Stimulated activated CD8-positive, alpha-beta memory T cell treated with anti-CD3 and anti-CD28 coated beads, Interleukin-15, amount 100 ng/mL, for 4 hours (primary cell): ENCODE measurements around the gene TOR2A.
A peak's percentile ranks its signal among the peaks of the same experiment; 100 is the strongest.

Source experiments
- DNase-seq, 2 donors: peaks; one replicate each; pipeline ENCODE4 v3.0.0-alpha.2; 2020; ENCODE audit warnings: low read depth in 2 of 2

The TOR2A gene

DNA sequence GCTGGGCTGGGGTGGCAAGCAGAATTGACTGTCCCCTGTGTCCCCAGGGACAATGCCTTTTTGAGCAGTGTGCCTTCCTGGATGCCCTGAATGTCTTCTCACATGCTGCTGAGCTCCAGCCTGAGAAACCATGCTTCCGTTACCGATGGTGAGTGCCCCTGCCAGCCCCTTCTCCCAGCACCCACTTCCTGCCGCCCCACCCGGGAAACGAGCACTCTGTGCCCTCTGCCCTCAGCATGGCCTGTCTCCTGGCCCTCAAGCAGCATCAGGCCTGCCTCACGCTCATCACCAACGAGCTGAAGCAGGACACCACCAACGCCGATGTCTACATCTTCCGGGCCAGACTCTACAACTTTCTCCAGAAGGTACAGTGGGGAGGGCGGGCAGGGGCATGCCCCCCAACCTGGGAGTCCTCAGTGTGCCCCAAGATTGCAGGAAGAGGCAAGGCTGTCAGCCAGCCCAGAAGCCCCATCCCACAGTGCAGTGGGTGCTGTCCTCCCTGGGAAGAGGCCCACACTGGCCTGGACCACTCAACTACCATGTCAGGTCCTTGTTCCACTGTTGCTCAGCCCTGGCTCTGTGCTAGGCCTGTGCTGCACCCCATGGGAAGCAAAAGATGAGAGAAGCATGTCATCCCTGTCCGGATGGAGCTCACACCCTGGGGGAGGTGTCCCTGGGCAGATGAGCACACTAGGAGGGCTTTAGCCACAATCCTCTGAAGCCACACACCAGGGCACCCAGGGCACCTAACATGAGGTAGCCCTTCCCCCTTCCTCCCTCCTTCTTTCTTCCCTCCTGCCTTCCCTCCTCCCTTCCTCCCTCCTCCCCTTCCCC lies 14.8 kb downstream of the TOR2A start:
- no peak for DNase-seq

DNA sequence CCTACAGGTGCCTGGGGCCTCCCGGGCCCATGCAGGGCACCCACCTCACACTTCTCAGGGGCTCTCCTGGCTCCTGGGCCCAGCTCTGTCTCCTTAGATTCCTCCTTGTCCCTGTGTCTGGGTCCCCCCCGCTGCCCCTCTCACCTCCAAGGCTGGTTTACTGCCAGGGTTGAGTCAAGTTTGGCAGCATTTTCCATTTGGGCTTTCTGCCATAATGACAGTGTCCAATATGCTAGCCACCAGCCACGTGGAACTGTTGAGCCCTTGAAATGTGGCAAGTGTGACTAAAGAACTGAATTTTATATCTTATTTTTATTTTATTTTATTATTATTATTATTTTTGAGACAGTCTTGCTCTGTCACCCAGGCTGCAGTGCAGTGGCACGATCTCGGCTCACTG lies 17.3 kb downstream of the TOR2A start:
- DNase-seq: no peak

DNA sequence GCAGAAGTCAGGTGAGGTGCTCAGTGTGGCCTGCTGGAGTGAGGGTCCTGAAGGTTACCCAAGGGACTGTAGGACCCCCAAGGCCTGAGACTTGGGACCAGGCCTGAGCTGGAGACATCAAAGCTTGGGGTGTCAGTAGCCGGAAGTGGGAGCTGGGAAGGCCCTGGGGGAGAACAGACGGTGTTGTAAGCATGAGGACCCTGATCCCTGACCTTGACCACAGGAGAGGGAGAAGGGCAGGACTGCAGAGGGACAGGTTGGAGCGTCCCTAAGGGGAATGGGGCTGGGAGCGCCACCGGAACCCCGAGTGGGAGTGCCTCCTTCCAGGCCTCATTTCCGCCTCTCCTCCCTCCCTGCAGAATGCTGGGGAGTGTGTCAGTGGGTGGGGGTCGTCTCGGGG lies 18.7 kb downstream of the TOR2A start:
- no peak for DNase-seq

DNA sequence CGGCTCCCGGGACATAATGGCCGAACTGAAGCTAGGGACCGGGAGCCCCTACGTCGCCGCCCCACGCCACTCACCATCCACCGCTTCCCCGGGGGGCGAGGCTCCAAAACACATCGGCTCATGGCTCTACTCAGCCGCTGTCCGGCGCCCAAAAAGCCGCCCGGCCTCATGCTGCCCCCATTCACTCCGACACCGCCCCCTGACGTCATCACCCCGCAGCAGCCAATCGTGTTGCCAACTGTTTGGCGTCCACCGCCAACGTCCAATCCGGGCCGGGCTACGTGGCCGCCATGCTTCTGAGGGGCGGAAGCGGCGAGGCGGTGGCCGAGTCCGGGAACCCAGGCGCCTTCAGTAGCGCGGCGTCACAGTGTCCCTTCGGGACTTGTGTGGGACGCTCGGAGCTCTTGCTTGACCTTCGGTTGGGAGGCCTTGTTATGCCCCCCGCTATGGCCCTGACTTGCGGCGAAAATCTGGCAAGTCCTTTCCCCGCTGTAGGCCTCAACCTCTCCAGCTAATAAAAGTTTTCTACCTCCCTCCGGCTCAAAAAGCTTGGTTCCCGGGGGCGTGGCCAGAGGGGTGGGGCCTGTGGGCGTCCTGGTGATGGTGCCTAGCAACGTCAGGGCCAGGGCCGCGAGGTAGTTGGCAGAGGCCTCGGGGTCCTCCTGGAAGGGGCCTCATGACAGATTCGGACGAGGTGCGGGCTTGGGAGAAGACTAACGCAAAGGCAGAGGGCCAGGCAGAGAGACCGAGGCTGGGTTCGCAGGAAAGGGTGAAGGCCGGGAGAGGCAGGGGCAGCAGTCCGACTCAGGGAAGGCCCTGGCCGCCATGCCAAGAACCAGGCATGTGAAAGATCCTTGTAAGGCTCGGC lies 19.4 kb downstream of the TOR2A start, which contains the start of the genes PTRH1 and TTC16:
Gene PTRH1, minus strand, starts transcription at position 194 of the 868 bp plus-strand sequence. Its CDS starts 24 bp downstream, at position 170.
Gene TTC16, plus strand, starts transcription at position 610 of the 868 bp plus-strand sequence. Its CDS starts 67 bp downstream, at position 677.
- DNase-seq: peak; percentile 93 to 95

DNA sequence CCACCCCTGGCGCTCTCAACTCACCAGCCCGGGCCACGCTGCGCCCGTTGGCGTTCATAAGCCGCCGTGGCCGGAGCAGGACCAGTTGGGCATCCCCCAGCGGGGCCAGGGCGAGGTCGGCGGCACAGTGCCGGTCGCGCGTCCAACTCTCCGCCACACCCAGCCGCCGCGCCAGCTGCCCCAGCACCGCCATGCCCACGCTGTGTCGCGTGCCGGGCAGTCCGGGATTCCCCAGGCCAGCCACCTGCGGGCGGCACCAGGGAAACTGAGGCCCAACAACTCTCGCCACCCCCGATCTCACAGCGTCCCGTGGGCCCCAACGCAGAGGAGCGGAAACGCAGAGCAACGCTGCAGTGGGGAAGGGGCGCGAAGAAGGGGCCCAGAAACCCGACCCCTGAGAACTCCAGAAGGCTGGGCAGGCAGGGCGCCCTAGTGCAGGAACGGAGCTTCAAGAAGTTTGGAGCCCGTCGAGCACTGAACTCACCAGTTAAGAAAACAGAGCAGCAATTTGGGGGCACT lies 20.1 kb downstream of the TOR2A start:
- no peak for DNase-seq

DNA sequence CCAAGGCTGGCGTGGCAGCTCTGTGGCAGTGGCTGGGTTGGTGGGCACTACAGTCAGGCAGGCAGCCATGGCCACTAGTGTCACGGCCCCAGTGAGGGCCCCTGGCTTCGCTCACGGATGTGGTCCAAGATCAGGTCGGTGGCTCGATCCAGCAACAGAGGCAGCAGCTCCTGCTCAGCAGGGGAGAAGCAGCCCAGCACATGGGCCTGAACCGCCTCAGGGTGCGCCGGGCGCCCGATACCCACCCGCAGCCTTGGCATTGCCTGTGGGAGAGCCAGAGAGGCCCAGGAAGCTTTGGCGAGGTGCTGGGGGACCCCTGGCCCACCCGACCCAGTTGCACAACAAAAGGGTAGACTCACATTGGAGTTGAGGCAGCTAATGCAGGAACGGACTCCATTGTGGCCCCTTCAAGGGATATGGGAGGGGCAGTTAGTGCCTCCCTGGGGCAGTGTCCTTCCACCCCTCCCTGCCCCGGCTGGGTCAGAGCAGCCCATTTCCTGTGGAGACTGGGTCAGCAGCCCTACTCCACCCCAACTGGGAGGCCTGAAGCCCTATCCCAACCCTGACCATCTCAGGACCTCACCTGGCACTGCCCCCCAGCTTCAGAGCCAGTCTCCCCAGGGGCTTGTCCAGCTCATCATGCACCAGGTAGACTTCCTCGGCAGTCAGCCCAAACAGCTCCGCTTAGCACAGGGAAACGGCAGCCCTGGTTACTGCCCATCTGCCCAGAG lies 20.9 kb downstream of the TOR2A start:
- DNase-seq: no peak

DNA sequence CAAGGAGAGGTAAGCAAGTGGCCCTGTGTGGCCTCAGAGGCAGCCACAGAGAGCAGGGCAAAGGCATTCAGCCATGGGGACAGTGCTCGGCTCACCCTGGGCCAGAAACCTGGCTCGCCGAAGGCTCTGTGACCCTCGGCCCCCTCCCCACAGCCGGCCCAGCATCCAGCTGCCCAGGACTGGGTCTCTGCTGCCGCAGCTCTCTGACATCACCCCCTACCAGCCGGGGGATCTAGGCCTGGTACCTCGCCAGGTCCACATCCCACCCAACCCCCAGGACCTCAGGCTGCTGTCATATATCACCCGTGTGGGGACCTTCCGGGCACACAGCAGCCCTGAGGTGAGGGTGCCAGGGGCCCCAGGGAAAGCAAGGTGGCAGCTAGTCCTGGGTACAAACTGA lies 22.2 kb downstream of the TOR2A start:
- DNase-seq: no peak

DNA sequence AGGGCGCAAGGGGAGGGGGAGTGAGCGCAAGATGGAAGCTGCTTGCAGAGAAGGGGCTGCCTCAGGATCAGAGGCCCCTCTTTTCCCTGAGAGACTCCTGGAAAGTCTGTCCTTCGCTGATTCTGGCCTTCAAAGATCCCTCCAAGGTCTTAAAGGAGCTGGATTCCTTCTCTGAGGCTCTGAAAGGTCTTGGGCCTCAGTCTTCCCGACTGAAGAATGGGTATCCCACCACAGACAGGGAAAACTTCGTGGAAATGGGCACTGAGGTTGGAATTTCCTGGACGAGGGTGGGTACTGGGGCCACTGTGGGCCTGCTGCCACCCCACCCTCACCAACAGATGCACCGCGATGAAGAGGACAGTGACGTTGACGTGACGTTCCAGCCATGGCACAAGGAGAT lies 22.7 kb downstream of the TOR2A start:
- DNase-seq: no peak

DNA sequence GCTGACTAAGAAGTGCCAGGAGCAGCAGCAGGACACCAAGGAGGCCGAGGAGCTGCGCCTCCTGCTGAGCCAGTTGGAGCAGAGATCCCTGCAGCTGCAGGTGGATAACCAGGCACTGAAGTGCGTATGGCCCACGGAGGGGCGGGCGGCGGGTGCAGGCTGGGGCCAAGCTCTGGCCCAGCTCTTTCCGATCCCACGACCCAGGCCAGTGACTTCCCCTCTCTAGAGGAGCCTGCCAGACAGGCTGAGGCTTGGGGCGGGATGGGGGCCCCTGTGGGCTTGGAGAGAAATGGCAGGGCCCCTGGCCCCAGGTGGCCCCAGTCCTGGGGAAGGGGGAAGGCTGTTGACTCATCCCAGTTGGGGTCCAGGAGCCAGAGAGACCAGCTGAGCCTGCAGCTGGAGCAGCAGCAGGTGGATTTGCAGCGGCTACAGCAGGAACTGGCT lies 23.2 kb downstream of the TOR2A start:
- DNase-seq: no peak

DNA sequence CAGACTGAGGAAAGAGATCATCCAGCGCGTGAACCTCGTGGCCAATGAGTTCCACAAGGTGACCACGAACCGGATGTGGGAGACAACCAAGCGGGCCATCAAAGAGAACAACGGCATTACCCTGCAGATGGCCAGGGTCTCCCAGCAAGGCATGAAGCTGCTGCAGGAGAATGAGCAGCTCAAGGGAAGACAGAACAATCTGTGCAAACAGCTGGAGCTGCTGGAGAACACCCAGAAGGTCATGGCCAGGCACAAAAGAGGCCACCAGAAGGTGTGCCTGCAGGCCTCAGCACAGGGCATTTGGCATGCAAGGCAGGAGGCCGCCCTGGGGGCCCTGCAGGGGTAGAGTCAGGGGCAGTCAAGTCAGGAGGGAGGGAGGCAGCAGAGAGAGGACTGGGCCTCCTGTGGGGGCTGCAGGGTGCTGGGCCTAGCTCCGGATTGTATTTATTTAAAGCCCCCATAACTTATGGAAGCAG lies 23.8 kb downstream of the TOR2A start:
- DNase-seq: no peak

DNA sequence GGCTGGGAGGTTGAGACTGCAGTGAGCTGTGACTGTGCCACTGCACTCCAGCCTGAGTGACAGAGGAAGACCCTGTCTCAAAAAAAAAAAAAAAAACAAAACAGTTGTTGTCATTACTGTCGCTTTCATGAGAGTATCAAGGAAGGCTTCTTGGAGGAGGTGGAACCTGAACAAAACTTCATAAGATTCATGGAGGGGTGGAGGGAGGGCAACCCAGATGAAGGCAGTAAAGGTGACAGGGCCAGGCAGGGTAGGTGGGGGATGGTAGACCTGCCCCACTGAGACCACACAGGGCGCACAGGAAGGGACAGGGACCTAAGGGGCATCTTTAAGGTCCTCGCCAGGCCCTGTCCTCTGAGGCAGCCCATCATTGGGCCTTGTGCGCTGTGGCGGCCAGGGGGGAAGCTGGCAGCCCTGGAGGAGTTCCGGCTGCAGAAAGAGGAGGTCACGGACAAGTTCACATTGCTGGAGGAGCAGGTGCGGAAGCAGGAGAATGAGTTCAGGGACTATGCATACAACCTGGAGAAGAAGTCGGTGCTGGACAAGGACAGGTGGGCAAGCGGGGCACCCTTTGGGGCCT lies 24.8 kb downstream of the TOR2A start:
- DNase-seq: no peak

DNA sequence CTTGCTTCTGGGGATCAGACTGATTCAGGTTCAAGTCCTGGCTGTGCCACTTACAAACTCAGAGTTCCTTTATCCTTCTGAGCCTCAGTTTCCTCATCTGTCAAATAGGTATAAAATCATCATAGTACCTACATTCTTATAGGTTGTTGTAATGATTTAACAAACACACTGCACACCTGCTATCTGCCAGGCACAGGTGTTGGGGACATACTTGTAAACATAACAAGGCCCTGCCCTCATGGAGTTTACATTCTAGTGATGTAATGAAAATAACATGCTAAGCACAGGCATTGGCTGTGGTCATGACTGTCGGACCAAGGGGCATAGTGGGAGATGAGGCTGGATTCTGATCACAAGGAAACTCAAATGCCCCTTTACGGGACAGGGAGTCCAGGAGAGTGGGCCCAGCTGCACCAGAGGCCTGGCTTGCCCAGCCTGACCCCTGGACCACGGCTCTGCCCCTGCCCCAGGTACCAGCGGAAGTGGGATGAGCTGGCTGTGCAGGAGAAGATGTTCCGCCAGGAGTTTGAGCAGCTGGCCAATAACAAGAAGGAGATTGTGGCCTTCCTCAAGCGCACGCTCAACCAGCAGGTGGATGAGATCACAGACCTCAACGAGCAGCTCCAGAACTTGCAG lies 26.0 kb downstream of the TOR2A start:
- DNase-seq: no peak

DNA sequence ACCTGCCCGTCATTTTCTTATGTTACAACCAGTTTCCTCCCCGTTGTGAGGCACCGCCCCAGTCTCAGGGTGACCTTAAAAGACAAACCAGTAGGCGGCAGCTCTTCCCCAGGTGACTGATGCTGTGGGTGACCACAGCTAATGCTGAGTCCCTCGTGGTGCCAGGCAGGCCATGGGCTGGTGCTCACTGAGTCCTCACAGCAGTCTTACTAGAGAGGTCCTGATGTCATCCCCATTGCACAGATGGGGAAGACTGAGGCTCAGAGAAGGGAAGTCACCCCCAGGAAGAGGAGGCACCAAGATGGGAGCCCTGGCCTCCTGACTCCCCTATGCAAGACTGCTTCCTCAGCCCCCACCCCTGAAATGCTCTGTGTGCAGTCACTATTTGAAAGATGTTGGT lies 27.3 kb downstream of the TOR2A start:
- no peak for DNase-seq

DNA sequence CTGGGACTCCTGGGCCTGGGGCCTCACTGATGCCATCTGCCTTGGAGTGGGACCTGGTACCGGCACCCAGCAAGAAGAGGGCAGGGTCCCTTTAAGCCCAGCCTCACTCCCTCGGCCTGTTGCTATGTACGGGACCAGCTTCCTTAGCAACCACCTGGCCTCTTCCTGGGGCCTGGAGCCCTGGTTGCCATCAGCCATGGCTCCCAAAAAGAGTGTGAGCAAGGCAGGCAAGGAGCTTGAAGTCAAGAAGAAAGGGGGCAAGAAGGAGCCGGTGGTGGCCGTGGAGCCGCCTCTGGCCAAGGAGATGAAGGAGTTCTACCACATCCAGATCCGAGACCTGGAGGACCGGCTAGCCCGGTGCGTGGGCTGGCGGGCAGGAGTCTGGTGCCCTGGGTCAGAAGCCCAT lies 28.3 kb downstream of the TOR2A start, which contains the start of gene CFAP157:
Gene CFAP157, plus strand, starts transcription at position 153 of the 406 bp plus-strand sequence. Its CDS starts 44 bp downstream, at position 197.
- DNase-seq: no peak

DNA sequence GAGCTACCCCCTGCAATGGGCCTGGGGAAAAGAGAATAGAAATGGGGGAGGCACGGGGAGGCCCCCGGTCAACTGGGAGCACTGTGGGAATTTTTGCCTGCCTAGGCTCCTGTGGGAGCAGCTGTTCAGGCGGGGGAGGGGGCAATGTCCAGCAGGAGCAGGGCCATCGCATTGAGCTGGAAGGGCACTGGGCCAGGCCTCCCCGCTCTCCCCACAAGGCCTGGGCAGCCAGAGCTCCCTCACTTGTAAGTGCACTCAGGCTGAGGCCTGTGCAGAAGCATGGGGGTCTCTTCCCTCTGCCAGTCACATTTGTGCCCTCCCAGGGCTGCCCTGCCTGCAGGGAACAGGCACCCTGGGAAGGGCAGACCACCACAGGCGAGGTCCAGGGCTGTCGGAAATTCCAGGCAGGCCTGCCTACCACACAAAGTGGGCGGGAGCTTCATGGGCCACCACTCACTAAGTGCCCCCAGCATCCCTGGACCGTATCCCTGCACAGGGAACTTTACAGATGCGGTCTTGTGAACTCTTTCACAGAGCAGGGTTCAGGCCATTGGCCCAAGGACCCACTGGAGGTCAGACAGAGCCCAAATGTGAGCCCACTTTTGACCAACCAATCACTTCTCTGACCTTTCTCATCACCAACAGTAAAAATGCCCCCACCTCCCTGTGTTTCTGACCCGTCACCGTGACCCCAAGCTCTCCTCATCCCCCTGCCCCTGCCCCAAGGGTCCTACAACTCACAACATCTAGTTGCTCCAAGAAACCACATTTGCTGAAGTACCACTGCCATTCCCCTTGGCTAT lies 29.3 kb downstream of the TOR2A start:
- DNase-seq: no peak

DNA sequence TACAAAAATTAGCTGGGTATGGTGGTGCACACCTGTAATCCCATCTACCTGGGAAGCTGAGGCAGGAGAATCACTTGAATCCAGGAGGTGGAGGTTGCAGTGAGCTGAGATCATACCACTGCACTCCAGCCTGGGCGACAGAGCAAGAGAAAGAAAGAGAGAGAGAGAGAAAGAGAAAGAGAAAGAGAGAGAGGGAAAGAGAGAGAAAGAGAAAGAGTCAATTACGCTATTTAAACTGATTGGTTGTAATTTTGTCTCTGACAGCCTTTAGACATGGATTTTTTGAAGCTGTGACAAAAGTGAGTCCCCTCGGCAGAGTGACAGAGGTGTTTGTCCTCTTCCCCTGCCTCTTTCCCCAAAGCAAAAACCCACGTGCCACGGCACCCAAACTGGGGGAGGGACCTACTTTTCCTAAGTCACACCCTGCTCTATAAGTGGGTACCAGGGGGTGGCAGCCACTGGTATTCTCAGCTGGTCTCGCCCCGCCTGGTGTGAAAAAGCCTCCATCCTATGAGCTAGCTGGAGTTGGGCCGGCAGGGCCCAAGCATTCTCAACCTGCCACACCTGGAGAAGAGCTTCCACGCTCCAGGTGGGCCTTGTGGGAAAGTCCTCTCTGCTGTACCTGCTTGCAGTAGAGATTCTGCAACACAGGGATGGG lies 31.7 kb downstream of the TOR2A start:
- DNase-seq: no peak

DNA sequence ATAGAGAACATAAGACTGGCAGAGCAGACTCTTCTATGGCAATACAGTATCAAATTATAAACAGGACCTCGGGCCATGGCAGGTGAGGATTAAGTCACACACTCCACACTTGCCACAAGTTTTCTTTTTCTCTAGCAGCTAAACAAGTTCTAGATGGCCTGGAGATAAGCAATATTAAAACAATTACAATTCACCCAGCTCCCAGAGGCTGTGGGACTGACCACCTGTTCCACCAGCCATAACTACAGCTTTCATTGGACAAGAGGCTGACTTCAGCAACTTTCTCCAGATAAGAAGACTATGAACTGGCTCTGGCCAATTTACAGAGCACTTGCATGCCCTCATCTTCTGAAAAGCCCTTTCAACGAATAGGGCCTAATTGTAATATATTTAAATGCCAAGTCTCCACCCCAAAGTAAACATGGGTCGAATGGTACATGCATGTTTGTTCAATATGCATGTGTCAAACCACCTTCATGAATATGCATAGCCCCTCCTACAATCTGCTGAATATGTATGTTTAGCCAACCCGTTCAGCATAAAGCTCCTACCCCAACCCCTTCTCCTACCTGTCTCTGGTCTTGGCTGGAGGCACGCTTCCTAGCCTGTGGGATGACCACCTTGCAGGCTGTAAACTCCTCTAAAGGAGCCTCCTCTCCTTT lies 34.4 kb downstream of the TOR2A start:
- DNase-seq: no peak

DNA sequence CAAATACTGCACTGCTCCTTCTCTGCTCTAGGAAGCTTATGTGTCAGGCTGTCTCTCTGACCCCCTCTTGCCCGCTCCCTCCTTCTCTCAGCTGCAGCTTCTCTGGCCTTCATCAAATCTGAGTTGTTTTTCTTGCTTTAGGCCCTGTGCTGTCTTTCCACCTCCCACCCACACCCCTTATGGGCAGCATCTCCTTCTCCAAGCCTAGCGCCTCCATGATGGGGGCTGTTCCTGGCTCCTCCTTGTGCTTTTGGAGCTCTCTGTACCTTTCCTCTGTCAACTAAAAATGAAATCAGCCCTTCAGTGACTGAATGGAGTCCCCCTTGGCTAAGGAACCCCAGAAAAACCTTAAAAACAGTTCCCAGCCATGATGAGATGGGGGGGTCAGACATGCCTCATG lies 35.0 kb downstream of the TOR2A start:
- no peak for DNase-seq
